ENCODE data around the gene CACNA1B.

The CACNA1B gene

GRCh38 chr9:137918331-137919094, 40.9 kb downstream of the CACNA1B start:
- no peak overlapping the region for H3K4me3 ChIP-seq (ENCODE audit: low read length)
- TF ChIP-seq CTCF (conservative IDR thresholded peaks at IDR 0.05; ENCODE audit: low read length), result no peak
- no peak for DNase-seq (ENCODE audit: low read depth)

DNA sequence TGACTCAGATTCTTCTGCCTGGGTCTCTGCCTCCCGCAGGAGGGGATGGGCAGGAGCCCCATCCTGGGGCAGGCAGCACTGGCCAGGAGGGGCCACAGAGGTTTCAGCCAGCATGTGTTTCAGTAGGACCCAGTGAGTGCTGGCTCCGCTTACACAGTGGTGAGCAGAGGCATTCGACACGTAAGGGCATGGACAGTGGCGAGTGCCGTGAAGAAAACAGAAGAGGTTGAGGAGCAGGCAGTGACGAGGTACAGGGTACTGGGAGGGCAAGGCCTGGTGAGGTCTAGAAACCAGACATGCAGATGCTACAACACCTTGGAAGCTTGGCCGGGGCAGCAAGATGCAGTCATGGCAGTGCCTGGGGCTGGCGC, 41.5 kb downstream of the CACNA1B start:
- no peak overlapping the region for H3K4me3 ChIP-seq (ENCODE audit: low read length)
- DNase-seq (ENCODE audit: low read depth), result no peak
- TF ChIP-seq CTCF (conservative IDR thresholded peaks at IDR 0.05; ENCODE audit: low read length), result no peak

- DNase-seq (ENCODE audit: low read depth), result no peak
- no peak for TF ChIP-seq CTCF (conservative IDR thresholded peaks at IDR 0.05; ENCODE audit: low read length)
- H3K4me3 ChIP-seq (ENCODE audit: low read length), result no peak overlapping the region
These were observed 42.1 kb downstream of the CACNA1B start for GRCh38 chr9:137919649-137920141.

- no peak overlapping the region for H3K4me3 ChIP-seq (ENCODE audit: low read length)
- TF ChIP-seq CTCF (conservative IDR thresholded peaks at IDR 0.05; ENCODE audit: low read length), result no peak
- no peak for DNase-seq (ENCODE audit: low read depth)
These were observed 43.2 kb downstream of the CACNA1B start for GRCh38 chr9:137920753-137921152.

- no peak for DNase-seq (ENCODE audit: low read depth)
- TF ChIP-seq CTCF (conservative IDR thresholded peaks at IDR 0.05; ENCODE audit: low read length), result no peak
- H3K4me3 ChIP-seq (ENCODE audit: low read length), result no peak overlapping the region
These were observed 46.6 kb downstream of the CACNA1B start for GRCh38 chr9:137924169-137924568.

DNA sequence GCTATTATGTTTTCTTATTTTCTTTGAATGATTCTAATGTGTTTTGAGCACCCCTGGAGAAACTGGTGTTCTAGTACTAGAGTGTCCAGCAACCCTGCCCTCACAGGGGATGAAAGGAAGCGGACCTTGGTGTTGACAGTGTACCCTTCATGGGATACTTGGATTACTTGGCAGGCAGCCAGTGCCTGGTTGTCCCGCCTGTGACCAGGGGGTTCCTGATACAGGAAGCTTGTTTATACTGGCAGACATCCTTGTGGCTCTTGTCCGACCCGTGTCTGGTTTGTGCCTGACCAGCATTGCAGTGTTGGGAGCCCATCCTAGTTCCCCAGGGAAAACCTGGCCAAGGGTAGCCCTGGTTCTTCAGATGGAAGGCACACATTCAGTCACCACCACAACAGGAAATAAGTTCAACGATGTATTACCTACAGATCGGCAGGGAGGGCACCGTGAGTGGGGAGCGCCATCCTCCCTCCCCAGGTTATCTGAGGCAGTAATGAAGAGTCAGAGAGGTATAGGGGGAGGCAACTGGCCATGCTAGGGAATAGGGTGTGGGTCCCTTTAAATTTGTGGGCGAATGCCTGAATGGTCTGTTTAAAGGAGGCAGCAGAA, 47.3 kb downstream of the CACNA1B start:
- TF ChIP-seq CTCF (conservative IDR thresholded peaks at IDR 0.05; ENCODE audit: low read length), result no peak
- no peak for DNase-seq (ENCODE audit: low read depth)
- H3K4me3 ChIP-seq (ENCODE audit: low read length), result no peak overlapping the region

GRCh38 chr9:137943655-137944054, 66.1 kb downstream of the CACNA1B start:
- TF ChIP-seq CTCF (conservative IDR thresholded peaks at IDR 0.05; ENCODE audit: low read length), result no peak
- no peak for DNase-seq (ENCODE audit: low read depth)
- H3K4me3 ChIP-seq (ENCODE audit: low read length), result no peak overlapping the region

All from AG10803 (cell line).